GM10266 (cell line): ENCODE data around the gene CRTAC1.

ENCODE experiments used
- DNase-seq: peaks from one replicate; pipeline ENCODE4 v3.0.0; 2012; ENCODE audit errors: extremely low spot score
- TF ChIP-seq, protein P1 (sequence below): IDR thresholded peaks from 2 replicates; pipeline ENCODE4 v1.5.1; 2012; ENCODE audit warnings: mild to moderate bottlenecking, low read depth; ENCODE audit not compliant: control insufficient read depth, insufficient read depth; ENCODE audit errors: missing control alignments

CRTAC1 gene

DNA sequence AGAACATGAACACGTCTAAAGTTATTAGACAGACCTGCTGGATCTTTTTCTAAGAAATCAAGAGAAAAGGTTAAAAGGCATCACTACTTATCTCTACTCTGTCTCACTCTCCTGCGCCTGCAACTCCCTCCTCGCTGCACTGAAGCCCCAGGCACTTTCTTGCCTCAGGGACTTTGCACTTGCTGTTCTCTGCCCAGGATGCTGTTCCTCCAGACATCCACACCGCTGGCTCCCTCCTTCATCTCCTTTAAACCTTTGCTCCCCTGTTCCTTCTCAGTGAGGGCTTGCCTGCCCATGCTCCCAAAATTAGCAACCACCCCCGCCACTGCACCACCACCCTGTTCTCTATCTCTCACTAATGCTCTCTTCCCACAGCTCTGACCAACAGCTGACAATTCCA is 93.4 kb downstream of the CRTAC1 start:
- TF ChIP-seq, protein P1, sequence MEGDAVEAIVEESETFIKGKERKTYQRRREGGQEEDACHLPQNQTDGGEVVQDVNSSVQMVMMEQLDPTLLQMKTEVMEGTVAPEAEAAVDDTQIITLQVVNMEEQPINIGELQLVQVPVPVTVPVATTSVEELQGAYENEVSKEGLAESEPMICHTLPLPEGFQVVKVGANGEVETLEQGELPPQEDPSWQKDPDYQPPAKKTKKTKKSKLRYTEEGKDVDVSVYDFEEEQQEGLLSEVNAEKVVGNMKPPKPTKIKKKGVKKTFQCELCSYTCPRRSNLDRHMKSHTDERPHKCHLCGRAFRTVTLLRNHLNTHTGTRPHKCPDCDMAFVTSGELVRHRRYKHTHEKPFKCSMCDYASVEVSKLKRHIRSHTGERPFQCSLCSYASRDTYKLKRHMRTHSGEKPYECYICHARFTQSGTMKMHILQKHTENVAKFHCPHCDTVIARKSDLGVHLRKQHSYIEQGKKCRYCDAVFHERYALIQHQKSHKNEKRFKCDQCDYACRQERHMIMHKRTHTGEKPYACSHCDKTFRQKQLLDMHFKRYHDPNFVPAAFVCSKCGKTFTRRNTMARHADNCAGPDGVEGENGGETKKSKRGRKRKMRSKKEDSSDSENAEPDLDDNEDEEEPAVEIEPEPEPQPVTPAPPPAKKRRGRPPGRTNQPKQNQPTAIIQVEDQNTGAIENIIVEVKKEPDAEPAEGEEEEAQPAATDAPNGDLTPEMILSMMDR: no peak
- DNase-seq: no peak

DNA sequence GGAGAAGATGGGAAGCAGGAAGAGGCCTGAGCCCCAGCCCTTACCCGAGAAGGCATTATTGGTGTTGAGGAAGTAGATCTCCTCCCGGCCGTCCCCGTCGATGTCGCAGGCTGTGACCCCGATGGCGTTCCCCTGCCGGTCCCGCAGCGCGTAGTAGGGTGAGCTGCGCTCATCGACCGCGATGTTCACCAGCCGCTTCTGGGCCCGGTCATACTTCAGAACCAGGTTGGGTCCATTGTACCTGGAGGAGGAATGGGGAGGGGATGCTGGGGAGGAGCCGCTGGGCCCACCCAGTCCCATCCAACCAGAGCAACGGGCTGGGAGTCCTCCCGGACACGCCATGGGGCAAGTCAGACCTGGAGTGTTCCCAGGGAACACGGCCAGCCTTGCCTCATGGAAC is 94.3 kb downstream of the CRTAC1 start:
- DNase-seq: no peak
- TF ChIP-seq, protein P1: no peak

DNA sequence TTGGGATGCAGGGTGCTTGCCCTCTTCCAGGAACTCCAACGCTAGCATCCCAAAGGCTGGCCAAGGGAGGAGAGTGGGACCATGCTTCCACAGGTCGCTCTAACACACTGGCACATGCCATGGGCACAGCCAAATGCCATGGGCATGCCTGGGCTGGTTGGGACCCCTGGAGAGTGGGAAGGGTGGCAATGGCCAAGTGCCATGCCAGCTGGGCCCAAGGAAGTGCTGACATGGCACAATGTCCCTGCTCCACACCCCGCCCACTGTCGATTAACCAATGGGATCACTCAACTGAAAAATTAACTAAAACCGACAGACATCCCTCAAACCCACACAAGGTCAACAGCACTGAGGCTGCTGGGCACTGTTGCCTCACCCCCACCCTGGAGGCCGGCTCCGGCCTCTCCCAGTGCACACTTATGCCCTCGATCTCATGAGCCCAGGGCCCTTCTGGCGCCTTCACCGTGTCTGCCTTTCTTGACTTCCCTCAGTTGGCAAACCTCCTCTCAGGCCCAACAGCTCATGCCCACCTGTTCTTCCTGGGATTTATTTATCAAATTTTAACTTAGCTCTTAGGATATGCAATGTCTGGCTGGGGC is 97.4 kb downstream of the CRTAC1 start:
- TF ChIP-seq, protein P1: no peak
- DNase-seq: no peak

DNA sequence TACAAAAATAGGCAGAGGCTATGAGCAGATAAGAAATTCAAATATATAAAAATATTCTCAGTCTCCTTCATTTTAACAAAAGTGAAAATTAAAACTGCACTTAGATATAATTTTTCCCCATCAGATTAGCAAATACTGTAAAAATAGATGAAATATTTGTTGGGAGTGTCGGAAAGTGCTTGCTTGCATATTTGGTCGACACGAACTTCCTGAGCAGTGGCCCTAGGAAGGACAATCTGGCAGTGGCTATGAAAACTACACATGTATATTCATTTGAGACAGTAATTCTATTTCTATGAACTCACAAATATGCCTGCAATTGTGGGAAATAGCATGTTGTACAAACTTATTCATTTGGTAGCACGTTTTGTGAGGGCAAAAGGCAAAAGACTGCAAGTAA is 99.4 kb downstream of the CRTAC1 start:
- no peak for DNase-seq
- TF ChIP-seq, protein P1: no peak

DNA sequence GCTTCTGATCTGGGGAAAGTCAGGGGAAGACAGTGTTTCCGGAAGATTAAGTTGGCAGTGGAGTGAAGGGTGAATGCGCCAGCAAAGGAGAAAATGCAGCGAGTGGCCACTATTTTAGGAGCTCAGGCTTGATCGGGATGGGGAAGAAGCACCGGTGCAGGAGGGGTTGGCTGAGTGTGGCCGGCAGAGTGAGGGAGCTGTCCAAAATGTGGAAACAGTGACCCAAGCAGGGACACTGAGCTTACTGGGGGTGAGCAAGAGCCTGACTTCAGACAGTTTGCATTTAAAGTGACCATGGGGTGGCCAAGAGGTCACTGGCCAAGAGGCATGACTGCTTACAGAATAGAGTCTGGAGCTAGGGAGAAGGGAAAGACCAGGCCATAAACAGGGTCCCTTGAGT is 101.5 kb downstream of the CRTAC1 start:
- DNase-seq: no peak
- TF ChIP-seq, protein P1: no peak

DNA sequence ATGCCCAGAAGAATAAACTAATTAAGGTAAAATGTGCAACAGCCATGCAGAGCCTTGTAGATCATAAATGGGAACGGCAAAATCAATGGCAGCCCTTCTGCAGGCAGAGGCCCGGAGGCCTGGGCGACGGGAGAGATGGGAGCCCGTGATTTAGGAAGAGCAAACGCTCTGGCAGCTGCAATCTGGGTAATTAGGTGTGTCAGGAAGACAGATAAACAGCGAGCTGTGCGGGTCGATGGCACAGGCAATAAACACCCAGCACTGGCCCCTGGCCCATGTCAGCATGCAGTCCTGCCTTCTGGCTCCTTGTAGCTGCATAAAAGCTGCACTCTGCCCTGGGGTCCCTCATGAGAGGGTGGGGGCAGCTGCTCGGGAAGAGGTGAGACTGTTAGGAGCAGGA is 102.8 kb downstream of the CRTAC1 start:
- DNase-seq: no peak
- TF ChIP-seq, protein P1: no peak

DNA sequence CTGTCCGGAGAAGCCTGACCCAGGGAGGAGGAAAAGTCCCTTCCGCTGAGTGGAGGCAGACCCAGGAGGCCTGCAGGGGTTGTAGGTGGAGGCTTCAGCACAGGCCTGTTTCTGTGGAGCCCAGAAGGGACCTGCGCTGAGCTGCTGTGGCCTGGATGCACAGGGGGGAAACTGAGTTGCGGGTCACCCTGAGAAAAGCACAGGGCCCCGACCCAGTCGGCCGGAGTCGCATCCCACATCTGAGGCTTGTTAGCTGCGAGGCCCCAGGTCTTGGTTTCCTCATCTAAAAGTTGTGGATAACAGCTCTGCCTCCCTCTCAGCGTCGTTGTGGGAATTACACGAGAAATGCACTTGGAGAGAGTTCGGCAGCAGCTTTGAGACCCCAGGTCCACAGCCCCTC is 104.4 kb downstream of the CRTAC1 start:
- no peak for DNase-seq
- TF ChIP-seq, protein P1: no peak
